Esophagus squamous epithelium (tissue), 4 donors: Measurements from ENCODE around the gene AKAP17A.

Experiments
- POLR2A ChIP-seq, 4 donors: fragments of 450-650 bp; IDR thresholded peaks; one replicate each; pipeline ENCODE4 v1.6.1; 2017; ENCODE audit warnings: antibody characterized with exemption in 4 of 4, mild to moderate bottlenecking in 4 of 4, moderate library complexity in 3 of 4
- TF ChIP-seq, protein P1 (sequence below), 6 experiments: fragments of 450-650 bp in 4 of 6; fragments of 200-600 bp in 2 of 6; sonication (generic) in 2 of 6; IDR thresholded peaks; one replicate each; pipeline ENCODE4 v1.5.1; 2016 to 2019; ENCODE audit warnings: antibody characterized with exemption in 6 of 6, mild to moderate bottlenecking in 4 of 6, moderate library complexity in 4 of 6

DNA sequence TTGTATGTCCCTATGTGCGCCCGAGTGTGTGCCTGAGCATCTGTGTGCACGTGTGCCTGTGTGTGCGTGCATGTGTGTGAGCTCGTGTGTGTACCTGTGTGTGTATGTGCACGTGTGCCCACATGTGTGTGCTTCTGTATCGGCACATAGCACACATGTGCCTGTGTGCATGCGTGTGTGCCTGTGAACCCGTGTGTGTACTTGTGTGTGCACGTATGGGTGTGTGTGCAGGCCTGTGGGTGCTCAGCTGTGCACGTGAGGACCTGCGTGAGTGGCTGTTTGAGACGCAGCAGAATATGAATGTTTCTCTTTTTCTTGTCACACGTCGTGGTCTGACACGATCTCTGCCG, 4.3 kb downstream of the AKAP17A start:
- TF ChIP-seq, protein P1, sequence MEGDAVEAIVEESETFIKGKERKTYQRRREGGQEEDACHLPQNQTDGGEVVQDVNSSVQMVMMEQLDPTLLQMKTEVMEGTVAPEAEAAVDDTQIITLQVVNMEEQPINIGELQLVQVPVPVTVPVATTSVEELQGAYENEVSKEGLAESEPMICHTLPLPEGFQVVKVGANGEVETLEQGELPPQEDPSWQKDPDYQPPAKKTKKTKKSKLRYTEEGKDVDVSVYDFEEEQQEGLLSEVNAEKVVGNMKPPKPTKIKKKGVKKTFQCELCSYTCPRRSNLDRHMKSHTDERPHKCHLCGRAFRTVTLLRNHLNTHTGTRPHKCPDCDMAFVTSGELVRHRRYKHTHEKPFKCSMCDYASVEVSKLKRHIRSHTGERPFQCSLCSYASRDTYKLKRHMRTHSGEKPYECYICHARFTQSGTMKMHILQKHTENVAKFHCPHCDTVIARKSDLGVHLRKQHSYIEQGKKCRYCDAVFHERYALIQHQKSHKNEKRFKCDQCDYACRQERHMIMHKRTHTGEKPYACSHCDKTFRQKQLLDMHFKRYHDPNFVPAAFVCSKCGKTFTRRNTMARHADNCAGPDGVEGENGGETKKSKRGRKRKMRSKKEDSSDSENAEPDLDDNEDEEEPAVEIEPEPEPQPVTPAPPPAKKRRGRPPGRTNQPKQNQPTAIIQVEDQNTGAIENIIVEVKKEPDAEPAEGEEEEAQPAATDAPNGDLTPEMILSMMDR (IDR thresholded peaks at IDR 0.05): no peak
- TF ChIP-seq POLR2A (IDR thresholded peaks at IDR 0.05): no peak
